ENCODE measurements around the gene SHISA8.

SHISA8 gene

DNA sequence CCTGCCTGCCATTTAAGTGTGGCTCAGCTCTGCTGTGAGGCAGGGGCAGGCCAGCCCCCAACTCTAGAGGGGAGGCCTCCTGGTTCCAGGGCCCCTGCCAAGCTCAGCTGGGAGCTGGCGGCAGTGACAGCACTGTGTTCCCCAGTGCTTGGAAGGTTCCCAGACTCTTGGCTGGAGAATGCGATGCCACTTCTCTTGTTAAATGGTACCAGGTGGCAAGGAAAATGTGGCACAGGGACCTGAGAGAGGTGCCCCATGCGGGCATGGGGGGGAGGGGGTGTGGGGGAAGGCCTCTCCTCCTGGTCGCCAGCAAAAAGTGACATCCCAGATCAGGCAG is 20.1 kb upstream of the SHISA8 start:
- Mint-ChIP-seq H3K4me3 (no peak overlapping the region), H3K9me3 (no peaks in the 10 kb centered on the region), H3K27me3 (ENCODE audit: low read depth) (peaks cover 12% of the 10 kb centered on the region), H3K36me3 (ENCODE audit: low read depth) (peaks cover 4% of the 10 kb centered on the region), H3K4me1 (peaks cover 14% of the 10 kb centered on the region), H3K27ac (no peak overlapping the region)
- TF ChIP-seq, protein P1, sequence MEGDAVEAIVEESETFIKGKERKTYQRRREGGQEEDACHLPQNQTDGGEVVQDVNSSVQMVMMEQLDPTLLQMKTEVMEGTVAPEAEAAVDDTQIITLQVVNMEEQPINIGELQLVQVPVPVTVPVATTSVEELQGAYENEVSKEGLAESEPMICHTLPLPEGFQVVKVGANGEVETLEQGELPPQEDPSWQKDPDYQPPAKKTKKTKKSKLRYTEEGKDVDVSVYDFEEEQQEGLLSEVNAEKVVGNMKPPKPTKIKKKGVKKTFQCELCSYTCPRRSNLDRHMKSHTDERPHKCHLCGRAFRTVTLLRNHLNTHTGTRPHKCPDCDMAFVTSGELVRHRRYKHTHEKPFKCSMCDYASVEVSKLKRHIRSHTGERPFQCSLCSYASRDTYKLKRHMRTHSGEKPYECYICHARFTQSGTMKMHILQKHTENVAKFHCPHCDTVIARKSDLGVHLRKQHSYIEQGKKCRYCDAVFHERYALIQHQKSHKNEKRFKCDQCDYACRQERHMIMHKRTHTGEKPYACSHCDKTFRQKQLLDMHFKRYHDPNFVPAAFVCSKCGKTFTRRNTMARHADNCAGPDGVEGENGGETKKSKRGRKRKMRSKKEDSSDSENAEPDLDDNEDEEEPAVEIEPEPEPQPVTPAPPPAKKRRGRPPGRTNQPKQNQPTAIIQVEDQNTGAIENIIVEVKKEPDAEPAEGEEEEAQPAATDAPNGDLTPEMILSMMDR (IDR thresholded peaks at IDR 0.05; ENCODE audit: unreplicated experiment in 3 of 3): no peak

DNA sequence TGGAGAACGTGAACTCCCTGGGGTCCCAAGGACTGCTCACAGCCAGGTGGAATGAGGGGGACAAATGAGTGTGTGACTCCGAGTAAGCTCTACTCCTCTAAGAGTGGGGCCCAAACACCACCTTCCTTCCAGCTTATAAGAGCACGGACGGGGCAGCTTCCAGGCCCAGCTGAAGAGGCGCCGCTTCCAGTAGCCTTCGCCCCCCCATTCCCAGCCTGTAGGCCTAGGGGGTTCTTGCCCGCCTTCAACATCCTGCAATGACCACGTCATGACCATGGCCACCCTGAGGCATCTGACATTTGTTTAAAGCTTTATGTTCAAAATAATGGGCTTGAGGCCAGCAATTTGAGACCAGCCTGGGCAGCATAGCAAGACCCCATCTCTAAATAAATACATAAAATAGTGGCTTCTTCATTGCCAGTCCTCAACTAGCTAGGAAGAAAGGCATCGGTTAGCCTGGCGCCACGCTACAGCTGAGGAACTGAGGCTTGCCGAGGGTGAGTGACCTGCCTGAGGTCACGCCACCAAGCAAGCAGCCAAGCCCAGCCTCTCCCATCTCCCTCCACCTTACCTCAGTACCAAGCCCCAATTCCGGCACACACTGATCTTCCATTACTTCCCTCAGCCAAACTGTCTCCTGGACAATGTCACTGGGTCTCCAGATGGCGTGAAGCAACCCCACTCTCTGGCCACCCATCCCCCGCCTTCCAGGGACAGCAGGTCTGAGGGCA is 19.6 kb upstream of the SHISA8 start:
- H3K27ac Mint-ChIP-seq: no peak overlapping the region
- no peak overlapping the region for H3K4me3 Mint-ChIP-seq
- peaks cover 9% of the 10 kb centered on the region for H3K4me1 Mint-ChIP-seq
- peaks cover 11% of the 10 kb centered on the region for H3K27me3 Mint-ChIP-seq (ENCODE audit: low read depth)
- no peaks in the 10 kb centered on the region for H3K9me3 Mint-ChIP-seq
- TF ChIP-seq, protein P1 (IDR thresholded peaks at IDR 0.05; ENCODE audit: unreplicated experiment in 3 of 3): no peak
- peaks cover 4% of the 10 kb centered on the region for H3K36me3 Mint-ChIP-seq (ENCODE audit: low read depth)

DNA sequence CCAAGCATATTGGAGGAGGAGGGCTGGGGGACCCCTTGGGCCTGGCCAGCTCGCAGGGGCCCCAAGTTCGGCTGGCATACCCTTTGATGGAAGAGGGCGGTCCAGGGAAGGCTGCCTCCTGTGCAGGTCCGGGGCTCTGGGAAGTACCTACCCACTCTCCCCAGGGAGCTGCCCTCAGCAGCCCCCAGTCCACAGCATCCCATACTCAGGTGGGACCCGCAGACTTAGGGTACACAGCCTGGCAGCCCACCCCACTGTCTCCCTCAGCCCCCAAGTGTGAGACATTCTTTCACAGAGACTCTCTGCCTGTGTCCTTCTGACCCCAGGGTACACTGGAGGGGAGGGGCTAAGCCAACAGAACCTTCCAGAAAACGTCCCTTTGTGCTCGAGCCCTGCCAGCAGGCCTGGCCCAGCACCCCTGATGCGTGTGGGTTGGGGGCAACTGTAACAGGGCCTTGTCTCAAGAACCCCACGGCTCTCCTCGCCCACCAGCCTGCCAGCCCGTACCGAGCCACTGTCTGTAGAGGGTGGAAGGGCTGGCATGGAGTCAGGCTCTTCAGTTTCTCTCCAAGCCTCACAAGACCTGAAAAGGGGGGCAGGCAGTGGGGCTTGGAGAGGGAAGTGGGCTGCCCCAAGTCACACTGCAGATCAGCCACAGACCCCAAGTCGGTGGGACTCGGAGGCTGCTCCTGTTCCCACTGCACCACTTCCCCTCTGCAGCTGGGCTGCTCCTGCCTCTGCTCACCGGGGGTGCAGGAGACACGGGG is 18.7 kb upstream of the SHISA8 start:
- TF ChIP-seq, protein P1 (IDR thresholded peaks at IDR 0.05; ENCODE audit: unreplicated experiment in 3 of 3): no peak

DNA sequence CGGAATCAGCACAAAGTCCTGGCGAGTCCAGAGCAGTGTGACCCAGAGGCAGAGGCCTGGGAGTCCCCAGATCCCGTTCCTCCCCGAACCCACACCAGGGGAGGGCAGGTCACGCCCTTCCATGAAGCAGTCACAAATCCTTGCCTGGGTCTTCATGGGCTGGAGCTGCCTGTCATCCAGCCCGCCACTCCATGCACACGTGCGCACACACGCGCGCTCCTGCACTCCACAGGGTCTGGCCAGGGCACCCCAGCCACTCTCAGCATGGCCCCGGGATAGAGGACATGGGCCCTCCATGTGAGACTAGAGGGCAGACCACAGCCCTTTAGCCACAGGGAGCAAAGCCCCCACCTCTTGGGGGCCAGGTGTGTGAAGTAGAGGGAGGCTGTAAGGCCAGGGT is 17.5 kb upstream of the SHISA8 start:
- Mint-ChIP-seq H3K4me1 (peaks cover 13% of the 10 kb centered on the region), H3K36me3 (ENCODE audit: low read depth) (peaks cover 4% of the 10 kb centered on the region), H3K27ac (no peak overlapping the region), H3K9me3 (no peaks in the 10 kb centered on the region), H3K4me3 (no peak overlapping the region), H3K27me3 (ENCODE audit: low read depth) (peaks cover 28% of the 10 kb centered on the region)
- TF ChIP-seq, protein P1 (IDR thresholded peaks at IDR 0.05; ENCODE audit: unreplicated experiment in 3 of 3): no peak

More for the DNA sequence above, 18.7 kb upstream of the SHISA8 start:
- Mint-ChIP-seq H3K27me3 (ENCODE audit: low read depth) (peaks cover 15% of the 10 kb centered on the region), H3K4me3 (no peak overlapping the region), H3K36me3 (ENCODE audit: low read depth) (peaks cover 4% of the 10 kb centered on the region), H3K27ac (no peak overlapping the region), H3K9me3 (no peaks in the 10 kb centered on the region), H3K4me1 (peaks cover 7% of the 10 kb centered on the region)

DNA sequence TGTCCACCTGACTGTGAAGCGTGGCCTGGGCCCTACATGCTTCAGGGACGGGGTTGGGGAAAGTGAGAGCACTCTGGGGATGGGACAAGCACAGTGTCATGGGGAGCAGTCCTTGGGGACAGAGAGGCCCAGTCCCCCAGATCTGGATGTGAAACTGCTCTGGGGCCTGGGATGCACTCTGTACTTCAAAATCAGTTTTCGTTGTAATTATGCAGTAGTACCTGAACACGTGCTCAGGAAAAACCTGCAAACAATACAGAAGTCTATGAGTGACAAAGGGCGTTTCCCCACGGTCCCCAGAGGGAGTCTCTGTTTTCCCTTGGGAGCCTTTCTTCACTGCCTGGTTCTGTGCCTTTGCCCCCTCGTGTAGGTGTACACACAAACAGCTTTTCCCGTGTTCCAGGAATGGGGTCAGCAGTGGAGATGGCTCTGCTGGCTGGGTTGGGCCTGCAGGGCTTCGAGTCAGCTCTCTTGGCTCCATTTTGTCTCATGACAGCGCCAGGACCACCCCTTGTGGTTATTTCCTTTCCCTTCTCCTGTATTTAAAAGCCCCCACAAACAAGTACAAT is 16.9 kb upstream of the SHISA8 start:
- H3K36me3 Mint-ChIP-seq (ENCODE audit: low read depth): peaks cover 4% of the 10 kb centered on the region
- no peaks in the 10 kb centered on the region for H3K9me3 Mint-ChIP-seq
- peaks cover 13% of the 10 kb centered on the region for H3K4me1 Mint-ChIP-seq
- H3K27ac Mint-ChIP-seq: no peak overlapping the region
- peaks cover 33% of the 10 kb centered on the region for H3K27me3 Mint-ChIP-seq (ENCODE audit: low read depth)
- TF ChIP-seq, protein P1 (IDR thresholded peaks at IDR 0.05; ENCODE audit: unreplicated experiment in 3 of 3): no peak
- no peak overlapping the region for H3K4me3 Mint-ChIP-seq
